Glomerular endothelial cell (primary cell): ENCODE measurements around the gene GLYR1. TPM values are rescaled to one million over a fixed set of nuclear protein-coding genes. Genes with fewer than 3 reads are reported as not detected.

Experiments
- DNase-seq: peaks from one replicate; pipeline ENCODE4 v3.0.0-alpha.2; 2011; ENCODE audit warnings: low read depth, low spot score; ENCODE audit errors: extremely low read depth
- total RNA-seq: library from RNA; depleted of rRNA; stranded (reverse); fragments of >200 nt; gene quantifications from 2 replicates; pipeline ENCODE4 v1.2.3, GENCODE V29; 2015

Gene GLYR1
- total RNA-seq, 1 donor from 2014 or later, result 57.7 TPM

- no peak for DNase-seq
These were observed 5.3 kb upstream of the GLYR1 start for GRCh38 chr16:4852221-4852872.

DNA sequence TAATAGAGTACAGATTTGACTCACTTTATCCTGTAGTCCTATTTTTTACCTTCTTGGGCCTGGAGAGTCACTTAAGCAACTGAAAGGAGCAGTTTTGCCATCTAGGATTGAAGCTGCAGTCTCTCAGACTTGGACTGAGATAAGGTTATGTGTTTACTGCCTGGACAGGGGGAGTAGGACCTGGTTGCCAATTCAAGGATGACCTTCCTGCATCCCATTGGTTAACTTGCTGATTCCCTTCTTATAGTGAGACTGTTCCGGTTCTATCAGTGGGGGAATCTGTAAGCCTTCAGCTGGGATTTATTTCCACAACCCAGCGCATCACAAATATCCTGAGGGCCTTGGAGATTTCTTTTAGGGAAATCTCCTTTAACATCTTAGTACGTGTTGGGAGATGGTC, 3.1 kb upstream of the GLYR1 start:
- no peak for DNase-seq

- no peak for DNase-seq
These were observed 893 bp upstream of the GLYR1 start for GRCh38 chr16:4847774-4848587.

- no peak for DNase-seq
These were observed 586 bp downstream of the GLYR1 start for GRCh38 chr16:4846503-4846900.

- no peak for DNase-seq
These were observed 6.1 kb downstream of the GLYR1 start for GRCh38 chr16:4840984-4841383.

GRCh38 chr16:4839942-4840341, 7.1 kb downstream of the GLYR1 start:
- no peak for DNase-seq

DNA sequence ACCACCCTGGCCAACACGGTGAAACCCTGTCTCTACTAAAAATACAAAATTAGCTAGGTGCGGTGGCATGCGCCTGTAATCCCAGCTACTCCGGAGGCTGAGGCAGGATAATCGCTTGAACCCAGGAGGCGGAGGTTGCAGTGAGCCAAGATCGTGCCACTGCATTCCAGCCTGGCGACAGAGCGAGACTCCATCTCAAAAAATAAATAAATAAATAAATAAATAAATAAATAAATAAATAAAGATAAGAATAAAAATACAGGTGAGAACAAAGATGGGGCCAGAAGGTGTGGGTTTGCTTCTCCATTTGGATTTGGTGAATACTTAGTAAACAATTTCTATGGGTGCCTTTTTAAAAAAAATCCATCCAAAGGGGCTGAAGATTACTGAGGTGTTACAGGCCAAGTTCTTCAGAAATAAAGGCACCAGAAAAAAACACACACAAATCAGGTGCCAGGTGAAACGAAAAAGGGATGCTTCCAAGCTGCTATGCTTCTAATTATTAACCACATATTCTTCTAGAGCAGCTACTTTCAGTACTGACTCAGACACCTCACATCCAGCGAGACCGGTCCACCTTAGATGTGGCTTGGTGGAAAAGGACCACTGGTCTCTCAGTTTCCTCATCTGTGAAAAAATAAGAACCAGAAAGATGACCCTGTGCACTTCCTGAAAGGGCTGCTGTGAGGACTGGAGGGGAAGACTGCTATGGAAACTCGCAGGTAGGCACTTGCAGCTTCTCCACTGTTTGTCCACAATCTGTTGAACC, 9.2 kb downstream of the GLYR1 start:
- no peak for DNase-seq

DNA sequence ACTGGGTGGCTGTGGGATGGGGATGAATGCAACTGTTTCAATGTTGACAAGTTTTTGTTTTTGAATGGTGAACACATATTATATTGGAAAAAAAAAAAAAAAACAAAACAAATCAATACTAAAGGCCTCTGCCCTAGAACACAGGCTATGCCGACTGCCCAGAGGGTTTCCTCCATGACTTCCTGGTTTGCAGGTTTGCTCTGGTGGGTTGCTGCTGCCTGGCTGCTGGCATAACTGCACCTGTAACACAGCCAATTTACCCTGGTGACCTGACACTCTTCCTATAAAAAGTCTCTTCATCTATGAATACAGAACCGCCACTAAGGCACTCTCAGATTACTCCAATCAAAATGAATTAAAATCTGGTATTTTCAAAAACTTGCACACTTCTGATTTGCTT, 10.4 kb downstream of the GLYR1 start:
- no peak for DNase-seq

DNA sequence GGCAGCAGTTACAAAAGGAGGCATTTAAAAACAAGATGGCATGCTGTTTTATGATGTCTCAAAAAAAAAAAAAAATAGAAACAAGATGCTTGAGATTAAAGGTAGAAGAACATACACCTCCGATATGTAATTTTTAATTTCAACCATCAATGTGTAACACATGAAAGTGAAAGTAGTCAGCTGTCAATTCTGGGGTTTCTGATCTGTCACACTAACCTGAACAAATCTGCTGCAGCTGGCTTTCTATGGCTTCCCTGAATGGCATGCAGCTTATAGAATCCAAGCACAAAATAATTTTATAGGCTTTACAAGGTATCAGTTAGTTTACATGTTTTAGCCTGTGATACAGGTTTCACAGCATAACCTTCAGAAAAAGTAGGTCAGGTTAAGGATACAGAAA, 13.5 kb downstream of the GLYR1 start:
- DNase-seq, result no peak

DNA sequence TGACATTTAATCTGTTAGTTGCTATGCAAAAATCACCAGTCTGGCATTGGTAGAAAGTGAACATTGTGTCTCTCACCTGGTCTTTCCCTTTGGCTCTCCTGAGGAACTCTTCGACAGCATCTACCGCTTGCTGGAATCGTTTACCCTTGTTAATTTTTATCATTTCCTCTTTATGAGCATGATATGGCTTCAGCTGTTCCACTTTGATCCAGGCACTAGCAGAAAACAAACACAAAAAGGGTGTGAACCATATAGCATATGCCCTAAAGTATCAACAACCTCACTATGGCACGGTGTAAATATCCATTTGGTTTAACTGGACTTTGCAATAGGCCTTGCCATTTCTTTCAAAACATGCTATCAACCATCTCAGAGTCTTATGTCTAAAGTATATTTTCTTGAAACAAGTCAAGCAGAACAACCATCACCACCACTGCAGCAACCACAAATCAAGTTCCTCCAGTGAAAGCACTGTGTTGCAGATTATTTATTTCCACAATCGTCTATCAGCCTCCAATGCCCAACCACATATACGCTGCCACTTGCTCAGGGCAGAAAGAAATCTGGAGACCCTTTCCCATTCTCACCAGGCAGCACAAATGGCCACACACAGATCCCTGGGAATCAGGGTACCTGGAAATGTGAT, 14.3 kb downstream of the GLYR1 start:
- DNase-seq, result no peak

DNA sequence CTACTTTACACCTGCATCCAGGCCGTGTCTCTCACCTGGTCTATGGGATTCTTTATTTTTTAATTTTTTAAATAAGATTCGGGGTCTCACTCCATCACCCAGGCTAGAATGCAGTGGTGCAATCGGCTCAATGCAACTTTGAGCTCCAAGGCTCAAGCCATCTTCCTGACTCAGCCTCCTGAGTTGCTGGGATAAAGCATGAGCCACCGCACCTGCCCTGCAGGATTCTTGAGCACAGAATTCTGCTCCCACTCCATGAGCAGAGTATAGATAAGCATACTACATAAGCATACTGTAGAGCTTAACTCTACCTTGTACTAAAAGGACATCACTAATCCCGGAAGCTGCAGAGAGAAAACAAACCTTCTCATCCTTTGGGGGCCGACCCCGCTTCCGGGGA, 15.5 kb downstream of the GLYR1 start:
- DNase-seq, result no peak

GRCh38 chr16:4830408-4830807, 16.7 kb downstream of the GLYR1 start:
- DNase-seq, result no peak

GRCh38 chr16:4828567-4829321, 18.3 kb downstream of the GLYR1 start:
- no peak for DNase-seq

DNA sequence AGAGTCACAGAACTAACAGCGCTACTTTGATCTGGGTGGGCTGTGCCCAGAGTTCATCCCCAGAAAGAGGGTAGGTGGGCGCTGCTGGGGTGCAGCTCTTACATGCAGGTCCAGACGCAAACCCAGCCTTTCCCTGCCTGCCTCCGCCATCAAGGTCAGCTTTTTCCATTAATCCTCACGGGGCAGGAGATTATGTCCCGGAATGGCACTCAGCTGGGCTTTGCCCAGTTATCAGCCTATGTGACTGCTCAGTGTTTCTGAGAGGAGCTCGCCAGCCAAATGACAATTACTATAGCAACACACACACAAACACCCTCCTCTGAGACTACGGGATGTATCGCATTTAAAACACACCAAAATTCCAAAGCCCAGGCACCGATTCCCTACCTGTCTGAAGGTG, 20.1 kb downstream of the GLYR1 start:
- no peak for DNase-seq

DNA sequence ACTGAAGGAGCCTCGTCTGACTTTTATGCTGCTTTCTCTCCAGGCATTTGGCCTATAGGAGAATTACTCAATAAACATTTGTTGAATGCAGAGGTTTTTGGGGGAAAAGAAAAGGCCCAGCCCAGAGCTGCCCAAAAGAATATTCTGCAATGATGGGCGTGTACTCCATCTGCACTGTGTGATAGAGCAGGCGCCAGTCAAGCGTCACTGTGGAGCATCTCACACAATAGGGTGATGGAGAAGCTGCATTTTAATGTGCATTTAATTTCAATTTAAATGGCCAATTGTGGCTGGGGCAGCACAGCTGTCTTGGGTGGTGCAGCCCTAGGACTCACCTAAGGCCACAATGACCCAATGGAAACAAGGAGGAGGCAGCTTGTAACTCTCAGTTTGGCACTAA, 20.6 kb downstream of the GLYR1 start:
- no peak for DNase-seq

DNA sequence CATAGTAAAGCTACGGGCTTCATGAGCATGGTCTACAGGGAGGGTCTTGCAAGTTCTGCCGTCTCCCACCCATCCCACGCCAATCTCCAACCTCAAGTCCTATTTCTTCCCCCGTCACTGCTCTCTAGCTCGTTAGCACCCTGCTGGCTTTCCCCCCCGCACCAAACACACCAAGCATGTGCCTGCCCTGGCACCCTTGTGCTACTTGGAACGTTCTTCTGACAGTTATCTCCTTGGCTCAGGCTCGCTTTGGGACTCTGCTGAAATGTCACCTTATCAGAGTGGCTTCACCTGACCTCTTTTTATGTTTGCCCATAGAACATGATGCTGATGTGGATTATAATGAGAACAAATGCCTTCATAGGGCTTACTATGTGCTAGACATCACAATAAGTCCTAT, 21.9 kb downstream of the GLYR1 start:
- DNase-seq, result no peak

- DNase-seq, result no peak
These were observed 26.4 kb downstream of the GLYR1 start for GRCh38 chr16:4820652-4821051.

- no peak for DNase-seq
These were observed 32.4 kb downstream of the GLYR1 start for GRCh38 chr16:4814542-4815173.

DNA sequence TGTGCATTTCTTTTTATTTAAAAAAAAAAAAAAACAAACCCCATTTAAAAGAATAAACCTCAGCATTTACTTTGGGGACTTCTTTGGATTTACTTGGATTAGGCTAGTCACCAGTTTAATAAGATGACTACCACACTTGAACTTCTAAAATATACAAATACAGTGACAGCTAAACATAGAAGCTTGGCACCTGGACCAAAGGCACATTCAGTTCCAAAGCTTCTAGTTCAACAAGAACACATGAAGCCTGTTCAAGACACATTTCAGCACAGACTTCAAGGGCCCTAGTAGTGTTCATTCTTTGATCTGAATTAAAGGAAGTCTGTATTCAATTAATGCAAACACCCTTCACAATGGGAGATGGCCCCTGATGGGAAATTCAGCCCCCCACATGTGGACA, 33.0 kb downstream of the GLYR1 start:
- no peak for DNase-seq
